IMR-90 (cell line): ENCODE measurements around the gene STK25. TPM values are rescaled to one million over a fixed set of nuclear protein-coding genes. Genes with fewer than 3 reads are reported as not detected.

ENCODE experiments used
- ATAC-seq: fragments of 200-7000 bp; cut with Tn5 transposase; 2 replicates; pipeline ENCODE4 v1.9.1; 2020; ENCODE audit warnings: low read depth, mild to moderate bottlenecking, moderate library complexity
- BruUV-seq: library from RNA; stranded (reverse); fragments of 400-500 nt; replicated peaks from 2 replicates; lab custom pipeline; 2021; lab: Mats Ljungman, UMichigan
- CTCF ChIA-PET: fragments of 300-600 bp; formaldehyde crosslinking; extraction: SDS; loops from one replicate; lab custom pipeline; 2021; ENCODE audit warnings: antibody characterized with exemption; lab: Yijun Ruan, JAX
- POLR2A ChIA-PET: fragments of 300-600 bp; sonication (Branson Sonifier 250); formaldehyde crosslinking; loops from one replicate; lab custom pipeline; 2022; ENCODE audit warnings: antibody characterized with exemption; ENCODE audit not compliant: unreplicated experiment; lab: Charles Lee
- DNase-seq: peaks from one replicate; pipeline ENCODE4 v3.0.0; 2013
- H2AFZ ChIP-seq: replicated peaks from 2 replicates; pipeline ENCODE3; 2013; ENCODE audit warnings: low read length, mild to moderate bottlenecking; ENCODE audit not compliant: poor library complexity
- H2AK5ac ChIP-seq: 2 replicates; pipeline ENCODE4 v1.6.1; 2013; ENCODE audit warnings: low read depth, low read length, inconsistent platforms
- H2AK9ac ChIP-seq: replicated peaks from 2 replicates; pipeline ENCODE3; 2013; ENCODE audit warnings: mild to moderate bottlenecking, low read depth, low read length, moderate library complexity; ENCODE audit not compliant: poor library complexity
- H2BK120ac ChIP-seq: 2 replicates; pipeline ENCODE4 v1.6.1; 2013; ENCODE audit warnings: low read depth, low read length, inconsistent platforms
- H2BK15ac ChIP-seq: 3 replicates; pipeline ENCODE4 v1.6.1; 2013; ENCODE audit warnings: low read depth, low read length, inconsistent platforms
- H2BK20ac ChIP-seq: 2 replicates; pipeline ENCODE4 v1.6.1; 2013; ENCODE audit warnings: low read depth, mild to moderate bottlenecking, inconsistent platforms, low read length, moderate library complexity
- H2BK5ac ChIP-seq: 2 replicates; pipeline ENCODE4 v1.6.1; 2013; ENCODE audit warnings: mild to moderate bottlenecking, low read depth, low read length, inconsistent platforms; ENCODE audit not compliant: poor library complexity, severe bottlenecking
- H3K14ac ChIP-seq: replicated peaks from 2 replicates; pipeline ENCODE4 v1.6.1; 2013; ENCODE audit warnings: low read depth, low read length, inconsistent platforms
- H3K18ac ChIP-seq: 2 replicates; pipeline ENCODE4 v1.6.1; 2013; ENCODE audit warnings: low read depth, low read length, control low read depth
- H3K23ac ChIP-seq: 2 replicates; pipeline ENCODE4 v1.6.1; 2013; ENCODE audit warnings: low read depth, low read length, inconsistent platforms
- H3K27ac ChIP-seq: 2 replicates; pipeline ENCODE4 v1.5.1; 2013; ENCODE audit warnings: mild to moderate bottlenecking, control low read depth, low read length; ENCODE audit not compliant: insufficient read depth
- H3K27me3 ChIP-seq: 2 replicates; pipeline ENCODE4 v1.6.1; 2013; ENCODE audit warnings: low read length; ENCODE audit not compliant: control insufficient read depth, insufficient read depth
- H3K36me3 ChIP-seq: 2 replicates; pipeline ENCODE4 v1.6.1; 2013; ENCODE audit warnings: low read length, mixed read lengths; ENCODE audit not compliant: control insufficient read depth, insufficient read depth
- H3K4ac ChIP-seq: 2 replicates; pipeline ENCODE4 v1.6.1; 2013; ENCODE audit warnings: low read depth, low read length, inconsistent platforms
- H3K4me1 ChIP-seq: 2 replicates; pipeline ENCODE4 v1.6.1; 2013; ENCODE audit warnings: low read length, mixed read lengths; ENCODE audit not compliant: control insufficient read depth, insufficient read depth
- H3K4me2 ChIP-seq: 2 replicates; pipeline ENCODE4 v1.6.1; 2013; ENCODE audit warnings: low read depth, mild to moderate bottlenecking, control low read depth, low read length, moderate library complexity
- H3K4me3 ChIP-seq: 2 replicates; pipeline ENCODE4 v1.5.1; 2013; ENCODE audit warnings: low read depth, mild to moderate bottlenecking, control low read depth, low read length, moderate library complexity; ENCODE audit not compliant: insufficient read depth
- H3K56ac ChIP-seq: 2 replicates; pipeline ENCODE4 v1.6.1; 2013; ENCODE audit warnings: low read length, inconsistent platforms; ENCODE audit not compliant: insufficient read depth; ENCODE audit errors: extremely low read depth
- H3K79me1 ChIP-seq, 2 experiments: 2 replicates each; pipeline ENCODE4 v1.6.1; 2013; ENCODE audit warnings: low read length in 2 of 2, inconsistent platforms in 1 of 2, low read depth in 1 of 2
- H3K9ac ChIP-seq: 2 replicates; pipeline ENCODE4 v1.6.1; 2013; ENCODE audit warnings: low read depth, low read length, control low read depth
- H3K9me1 ChIP-seq: 2 replicates; pipeline ENCODE4 v1.6.1; 2013; ENCODE audit warnings: low read length, inconsistent platforms; ENCODE audit not compliant: insufficient read depth
- H3K9me3 ChIP-seq: 2 replicates; pipeline ENCODE4 v1.6.1; 2013; ENCODE audit warnings: low read length; ENCODE audit not compliant: control insufficient read depth, insufficient read depth
- H4K20me1 ChIP-seq: 2 replicates; pipeline ENCODE4 v1.6.1; 2013; ENCODE audit warnings: low read length, inconsistent platforms; ENCODE audit not compliant: insufficient read depth
- H4K5ac ChIP-seq: 2 replicates; pipeline ENCODE4 v1.6.1; 2013; ENCODE audit warnings: mild to moderate bottlenecking, low read depth, low read length, control low read depth
- H4K8ac ChIP-seq, 2 experiments: 2 replicates each; pipeline ENCODE4 v1.6.1; 2013; ENCODE audit warnings: low read depth in 2 of 2, low read length in 2 of 2, control low read depth in 1 of 2, inconsistent platforms in 1 of 2
- H4K91ac ChIP-seq: 2 replicates; pipeline ENCODE4 v1.6.1; 2013; ENCODE audit warnings: low read depth, low read length, inconsistent platforms; ENCODE audit not compliant: insufficient read depth
- CHD1 ChIP-seq: IDR thresholded peaks from 2 replicates; pipeline ENCODE4 v1.6.1; 2012; ENCODE audit warnings: low read depth, low read length, improper control_type of control experiment
- FOS ChIP-seq: fragments of 150-350 bp; IDR thresholded peaks from 2 replicates; pipeline ENCODE4 v1.6.1; 2016; ENCODE audit warnings: low read depth, low read length
- MAFK ChIP-seq: IDR thresholded peaks from 2 replicates; pipeline ENCODE4 v1.6.1; 2012; ENCODE audit warnings: low read depth, low read length, improper control_type of control experiment
- MAZ ChIP-seq: IDR thresholded peaks from 2 replicates; pipeline ENCODE4 v1.6.1; 2012; ENCODE audit warnings: low read depth, mild to moderate bottlenecking, low read length, improper control_type of control experiment, moderate library complexity, borderline replicate concordance
- MXI1 ChIP-seq: IDR thresholded peaks from 2 replicates; pipeline ENCODE4 v1.6.1; 2012; ENCODE audit warnings: low read depth, mild to moderate bottlenecking, low read length, moderate library complexity, borderline replicate concordance
- POLR2A ChIP-seq: IDR thresholded peaks from 2 replicates; pipeline ENCODE4 v1.6.1; 2012; ENCODE audit warnings: mild to moderate bottlenecking, low read depth, low read length
- RCOR1 ChIP-seq: IDR thresholded peaks from 2 replicates; pipeline ENCODE4 v1.6.1; 2012; ENCODE audit warnings: mild to moderate bottlenecking, low read length, improper control_type of control experiment; ENCODE audit not compliant: insufficient replicate concordance
- RFX5 ChIP-seq: IDR thresholded peaks from 2 replicates; pipeline ENCODE4 v1.8.0; 2012; ENCODE audit warnings: low read depth, mild to moderate bottlenecking, low read length, moderate library complexity
- SMC3 ChIP-seq: fragments of 150-350 bp; IDR thresholded peaks from 2 replicates; pipeline ENCODE4 v1.6.1; 2016; ENCODE audit warnings: low read depth, mild to moderate bottlenecking, antibody characterized with exemption, low read length, moderate library complexity
- WGBS, 2 experiments: methylation state at CpG; one replicate each; pipeline versions ENCODE4 v1.1.5 to v1.1.7; 2013; ENCODE audit warnings: missing lambda C conversion rate in 2 of 2; ENCODE audit not compliant: insufficient read length in 1 of 2; ENCODE audit errors: extremely low coverage in 2 of 2; 5-methylcytosine and 5-hydroxymethylcytosine counted together
- dilution Hi-C: fragments of 300-500 bp; cut with HindIII; formaldehyde crosslinking; loops from one replicate; pipeline ENCODE4 v1.14.3; 2018; ENCODE audit warnings: low sequenced_read_pairs; ENCODE audit not compliant: unreplicated experiment
- in situ Hi-C: fragments of 300-500 bp; cut with MboI; formaldehyde crosslinking; loops from 3 replicates; pipeline ENCODE4 v1.14.3; 2019; ENCODE audit warnings: low sequenced_read_pairs, inconsistent platforms, mixed read lengths
- intact Hi-C: fragments of 100-400 bp; cut with micrococcal nuclease; formaldehyde crosslinking; loops from 2 replicates; pipeline ENCODE4 v1.10.0; 2022
- polyA plus RNA-seq, 3 experiments: library from polyadenylated mRNA; depleted of rRNA; stranded (reverse); fragments of >200 nt; gene quantifications; 2 replicates each; pipeline ENCODE4 v1.2.3, GENCODE V29; 2012; ENCODE audit warnings: low replicate concordance in 1 of 3
- total RNA-seq: library from RNA; depleted of rRNA; stranded (reverse); fragments of >200 nt; gene quantifications from 2 replicates; pipeline ENCODE4 v1.2.3, GENCODE V29; 2012
- TF ChIP-seq, protein P1 (sequence below): fragments of 150-350 bp; IDR thresholded peaks from 2 replicates; pipeline ENCODE4 v1.6.1; 2016; ENCODE audit warnings: low read depth, mild to moderate bottlenecking, low read length, moderate library complexity, borderline replicate concordance

STK25 gene
- total and polyA plus RNA-seq, 2 of the 4 experiments (the other 2 are of a cell fraction) = 258 to 392 TPM

- intact Hi-C loops (no loop called here), dilution Hi-C loops (no loop called here), in situ Hi-C loops (no loop called here)
- Histone ChIP-seq H3K56ac (no peak overlapping the region), H4K20me1 (no peaks in the 10 kb centered on the region), H2AK9ac (no peak overlapping the region), H4K91ac (no peak overlapping the region), H3K4me3 (no peak overlapping the region), H3K9me3 (no peaks in the 10 kb centered on the region), H3K27ac (no peak overlapping the region), H3K23ac (no peak overlapping the region), H3K4me2 (no peak overlapping the region), H4K5ac (no peak overlapping the region), H3K14ac (no peak overlapping the region), H3K18ac (no peak overlapping the region), H3K27me3 (no peaks in the 10 kb centered on the region), H2AFZ (no peak overlapping the region), H3K9ac (no peak overlapping the region), H2BK5ac (no peak overlapping the region), H2BK120ac (no peak overlapping the region), H3K4me1 (no peaks in the 10 kb centered on the region), H3K79me1 (no peaks in the 10 kb centered on the region), H3K9me1 (peaks cover 8% of the 10 kb centered on the region; the same call in 1 of the 2 replicates), H3K36me3 (peaks cover 1% of the 10 kb centered on the region; the same call in 1 of the 2 replicates), H2BK20ac (no peak overlapping the region), H4K8ac (no peak overlapping the region), H3K4ac (no peak overlapping the region), H2BK15ac (no peak overlapping the region), H2AK5ac (no peak overlapping the region)
- BruUV-seq = no TSS peak
- DNase-seq (no peak), ATAC-seq (no peak)
- TF ChIP-seq FOS = no peak
- TF ChIP-seq RCOR1 = no peak
- TF ChIP-seq, protein P1, sequence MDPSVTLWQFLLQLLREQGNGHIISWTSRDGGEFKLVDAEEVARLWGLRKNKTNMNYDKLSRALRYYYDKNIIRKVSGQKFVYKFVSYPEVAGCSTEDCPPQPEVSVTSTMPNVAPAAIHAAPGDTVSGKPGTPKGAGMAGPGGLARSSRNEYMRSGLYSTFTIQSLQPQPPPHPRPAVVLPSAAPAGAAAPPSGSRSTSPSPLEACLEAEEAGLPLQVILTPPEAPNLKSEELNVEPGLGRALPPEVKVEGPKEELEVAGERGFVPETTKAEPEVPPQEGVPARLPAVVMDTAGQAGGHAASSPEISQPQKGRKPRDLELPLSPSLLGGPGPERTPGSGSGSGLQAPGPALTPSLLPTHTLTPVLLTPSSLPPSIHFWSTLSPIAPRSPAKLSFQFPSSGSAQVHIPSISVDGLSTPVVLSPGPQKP = no peak
- no peak for TF ChIP-seq POLR2A
- TF ChIP-seq MAZ = no peak
- TF ChIP-seq RFX5 = no peak
- no peak for TF ChIP-seq SMC3
- TF ChIP-seq MAFK = no peak
- TF ChIP-seq CHD1 = no peak
- no peak for TF ChIP-seq MXI1
- ChIA-PET CTCF (no interaction called here), POLR2A (no interaction called here)
- WGBS, 2 experiments = 100% methylated on average over 1 of the region's 9 CpGs; no CpG with 5 or more reads in 1 of the 2 experiments
Observed at GRCh38 chr2:241483305-241483704, 25.1 kb downstream of the STK25 start.
